ENCODE data around the gene FHL3. TPM values are rescaled to one million over a fixed set of nuclear protein-coding genes. Genes with fewer than 3 reads are reported as not detected.

The FHL3 gene
- total and polyA plus RNA-seq, 4 donors, result 1.7 to 4.2 (median 2.8) TPM

DNA sequence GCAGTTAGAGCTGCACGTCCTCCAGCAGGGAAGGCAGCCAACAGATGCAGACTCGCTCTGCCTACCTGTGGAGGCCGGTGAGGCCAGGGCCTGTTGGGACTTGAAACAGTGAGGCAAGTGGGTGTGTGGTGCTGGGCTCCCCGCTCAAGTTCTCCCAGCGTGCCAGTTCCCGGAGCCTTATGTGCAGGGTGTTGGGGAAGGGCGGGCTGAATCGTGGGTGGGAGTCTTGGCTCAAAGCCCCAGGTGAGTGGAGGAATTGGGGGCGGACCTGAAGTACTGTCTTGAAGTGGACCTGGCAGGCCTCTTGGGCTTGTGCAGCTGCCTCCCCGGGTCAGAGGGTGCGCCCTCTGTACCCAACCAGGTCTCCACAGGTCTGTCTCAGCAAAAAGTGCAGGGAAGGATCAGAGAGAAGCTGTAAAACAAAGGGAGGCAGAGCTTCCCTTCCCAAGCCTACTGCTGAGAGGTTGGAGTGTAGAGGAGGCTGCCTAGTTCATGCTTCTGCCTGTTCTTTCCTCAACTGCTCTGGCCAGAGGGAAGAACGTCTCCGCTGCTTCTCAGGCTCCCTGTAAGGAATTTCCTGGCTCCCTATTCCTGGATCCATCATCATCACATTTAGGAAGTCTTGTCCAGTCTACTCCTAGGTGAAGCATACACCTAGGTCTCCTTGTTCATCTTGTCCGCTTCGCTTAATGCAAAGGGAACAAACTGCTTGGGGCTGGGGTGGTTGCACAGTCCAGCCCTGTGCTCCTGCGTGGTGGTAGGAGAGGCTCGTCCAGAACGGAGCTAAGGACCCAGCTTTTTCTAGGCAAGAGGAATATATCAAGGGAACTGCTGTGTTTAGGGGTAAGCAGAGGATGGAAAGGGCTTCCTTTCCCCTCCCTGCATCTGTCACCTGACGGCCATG is 22.1 kb upstream of the FHL3 start:
- DNase-seq (ENCODE audit: low spot score), result no peak
- peaks cover 3 to 23% (median 14%) of the 10 kb centered on the region in 4 donors for H3K4me1 ChIP-seq (ENCODE audit: control insufficient read depth in 4 of 4, insufficient read depth in 4 of 4, low read length in 3 of 4)
- H3K4me3 ChIP-seq (ENCODE audit: low read depth in 1 of 3, low read length in 3 of 3), result no peak overlapping the region
- no peaks in the 10 kb centered on the region for H3K27me3 ChIP-seq (ENCODE audit: control insufficient read depth in 4 of 4, insufficient read depth in 4 of 4, low read length in 3 of 4)
- WGBS, result 86% methylated on average over 19 of the region's 19 CpGs
- H3K9ac ChIP-seq (ENCODE audit: low read depth in 1 of 2, low read length in 2 of 2), result no peak overlapping the region
- TF ChIP-seq HNF4A (conservative IDR thresholded peaks at IDR 0.05), result no peak
- TF ChIP-seq TAF1 (conservative IDR thresholded peaks at IDR 0.05), result no peak
- TF ChIP-seq CTCF (IDR thresholded peaks at IDR 0.05; ENCODE audit: low read depth, low read length, missing input control), result no peak
- TF ChIP-seq, protein P1, sequence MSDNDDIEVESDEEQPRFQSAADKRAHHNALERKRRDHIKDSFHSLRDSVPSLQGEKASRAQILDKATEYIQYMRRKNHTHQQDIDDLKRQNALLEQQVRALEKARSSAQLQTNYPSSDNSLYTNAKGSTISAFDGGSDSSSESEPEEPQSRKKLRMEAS (IDR thresholded peaks at IDR 0.05), result no peak
- no peak for TF ChIP-seq ZBTB33 (IDR thresholded peaks at IDR 0.05)
- no peak for TF ChIP-seq REST (IDR thresholded peaks at IDR 0.05)
- no peak overlapping the region for H3K27ac ChIP-seq (ENCODE audit: low read depth in 1 of 2, low read length in 2 of 2)
- no peaks in the 10 kb centered on the region for H3K9me3 ChIP-seq (ENCODE audit: control insufficient read depth in 4 of 4, low read length in 3 of 4)
- peaks cover 6 to 34% (median 31%) of the 10 kb centered on the region in 4 donors for H3K36me3 ChIP-seq (ENCODE audit: control insufficient read depth in 4 of 4, insufficient read depth in 3 of 4, low read depth in 1 of 4, low read length in 3 of 4)

GRCh38 chr1:38026592-38027200 is 21.4 kb upstream of the FHL3 start:
- WGBS, result 87% methylated on average over 8 of the region's 8 CpGs
- DNase-seq (ENCODE audit: low spot score), result no peak
- TF ChIP-seq FOXA2 (IDR thresholded peaks at IDR 0.05) (no peak), HNF4A (conservative IDR thresholded peaks at IDR 0.05) (no peak), RXRA (IDR thresholded peaks at IDR 0.05) (no peak), EGR1 (IDR thresholded peaks at IDR 0.05; ENCODE audit: low read depth in 2 of 2) (no peak), NR2F2 (IDR thresholded peaks at IDR 0.05) (no peak), YY1 (IDR thresholded peaks at IDR 0.05) (no peak), SP1 (IDR thresholded peaks at IDR 0.05) (no peak), JUND (IDR thresholded peaks at IDR 0.05) (no peak), FOXA1 (IDR thresholded peaks at IDR 0.05) (no peak), GABPA (IDR thresholded peaks at IDR 0.05 in 1 of 2, conservative IDR thresholded peaks at IDR 0.05 in 1 of 2) (no peak), REST (IDR thresholded peaks at IDR 0.05) (no peak), ZBTB33 (IDR thresholded peaks at IDR 0.05) (no peak), TAF1 (conservative IDR thresholded peaks at IDR 0.05) (no peak)
- TF ChIP-seq, protein P1 (IDR thresholded peaks at IDR 0.05), result no peak

More at GRCh38 chr1:38026592-38027200, 21.4 kb upstream of the FHL3 start:
- H3K9ac ChIP-seq (ENCODE audit: low read depth in 1 of 2, low read length in 2 of 2), result no peak overlapping the region
- no peaks in the 10 kb centered on the region for H3K9me3 ChIP-seq (ENCODE audit: control insufficient read depth in 4 of 4, low read length in 3 of 4)
- peaks cover 3 to 23% (median 14%) of the 10 kb centered on the region in 4 donors for H3K4me1 ChIP-seq (ENCODE audit: control insufficient read depth in 4 of 4, insufficient read depth in 4 of 4, low read length in 3 of 4)
- H3K27ac ChIP-seq (ENCODE audit: low read depth in 1 of 2, low read length in 2 of 2), result no peak overlapping the region
- H3K27me3 ChIP-seq (ENCODE audit: control insufficient read depth in 4 of 4, insufficient read depth in 4 of 4, low read length in 3 of 4), result no peaks in the 10 kb centered on the region
- H3K4me3 ChIP-seq (ENCODE audit: low read depth in 1 of 3, low read length in 3 of 3), result no peak overlapping the region
- H3K36me3 ChIP-seq (ENCODE audit: control insufficient read depth in 4 of 4, insufficient read depth in 3 of 4, low read depth in 1 of 4, low read length in 3 of 4), result peaks cover 6 to 40% (median 37%) of the 10 kb centered on the region in 4 donors
